Stimulated activated CD8-positive, alpha-beta memory T cell treated with anti-CD3 and anti-CD28 coated beads, Interleukin-2, amount 100 ng/mL, for 48 hours (primary cell): ENCODE measurements around the gene BPGM.
"Not testable (repeated sequence)": the region's sequence is repeated elsewhere in the genome, so short reads cannot be mapped to it uniquely, and the experiment has no call there.

Source experiments
- DNase-seq, 2 donors: peaks; one replicate each; pipeline ENCODE4 v3.0.0-alpha.2; 2020; ENCODE audit warnings: low read depth in 2 of 2

BPGM gene

DNA sequence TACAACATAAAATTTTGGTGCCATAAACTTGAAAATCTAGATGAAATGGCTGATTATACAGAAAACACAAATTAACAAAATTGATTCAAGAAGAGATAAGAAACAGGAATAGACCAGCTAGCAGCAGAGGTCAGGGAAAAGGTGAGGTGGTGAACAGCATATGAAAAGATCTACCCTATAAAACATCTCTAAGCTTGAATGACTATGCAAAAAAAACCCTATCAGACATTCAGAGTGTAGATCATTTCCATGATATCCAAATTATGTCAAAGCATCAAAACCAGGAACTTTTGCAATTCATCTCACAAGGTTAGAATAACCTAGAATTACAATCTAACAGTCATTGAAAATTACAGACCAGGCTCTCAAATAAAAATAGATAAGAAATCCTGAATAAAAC is 14.6 kb upstream of the BPGM start:
- DNase-seq = no peak

DNA sequence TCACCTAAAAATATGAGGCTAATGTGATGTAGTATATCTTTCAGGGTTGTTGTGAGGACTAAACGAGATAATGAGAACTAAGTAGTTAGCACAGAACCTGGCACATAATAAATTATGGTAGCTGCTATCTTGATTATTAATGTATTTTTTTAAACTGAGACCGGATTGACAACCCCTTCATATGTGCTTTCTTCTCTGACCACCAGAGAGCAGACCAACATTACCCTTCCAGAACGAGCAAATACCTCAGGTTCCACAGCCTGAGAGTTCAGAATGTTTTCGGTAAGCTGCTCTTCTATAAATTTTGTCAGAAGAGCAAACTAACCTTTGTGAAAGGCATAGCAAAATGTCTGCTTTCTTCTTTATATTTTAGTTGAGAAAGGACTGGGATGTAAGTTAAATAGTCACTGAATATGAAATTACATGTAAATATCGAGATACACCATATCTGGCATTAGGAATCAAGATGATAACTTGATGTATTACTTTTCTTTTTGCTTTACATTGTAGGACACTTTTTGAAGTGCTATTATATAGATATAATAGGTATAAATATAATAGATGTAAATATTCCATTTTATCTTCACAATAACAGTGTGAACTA is 13.6 kb upstream of the BPGM start:
- DNase-seq = no peak

DNA sequence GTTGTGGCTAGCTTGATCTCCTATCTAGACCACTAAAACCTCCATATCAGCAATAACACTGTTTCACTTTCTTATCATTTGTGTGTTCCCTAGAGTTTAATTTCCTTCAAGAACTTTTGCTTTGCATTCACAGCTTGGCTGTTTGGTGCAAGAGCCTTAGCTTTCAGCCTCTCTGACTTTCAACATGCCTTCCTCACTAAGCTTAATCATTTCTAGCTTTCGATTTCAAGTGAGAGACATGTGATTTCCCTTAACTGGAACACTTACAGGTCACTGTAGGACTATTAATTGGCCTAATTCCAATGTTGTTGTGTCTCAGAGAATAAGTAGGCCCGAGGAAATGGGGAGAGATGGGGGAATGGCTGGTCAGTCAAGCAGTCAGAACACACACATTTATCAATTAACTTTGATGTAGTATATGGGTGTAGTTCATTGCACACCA is 10.6 kb upstream of the BPGM start:
- no peak for DNase-seq

DNA sequence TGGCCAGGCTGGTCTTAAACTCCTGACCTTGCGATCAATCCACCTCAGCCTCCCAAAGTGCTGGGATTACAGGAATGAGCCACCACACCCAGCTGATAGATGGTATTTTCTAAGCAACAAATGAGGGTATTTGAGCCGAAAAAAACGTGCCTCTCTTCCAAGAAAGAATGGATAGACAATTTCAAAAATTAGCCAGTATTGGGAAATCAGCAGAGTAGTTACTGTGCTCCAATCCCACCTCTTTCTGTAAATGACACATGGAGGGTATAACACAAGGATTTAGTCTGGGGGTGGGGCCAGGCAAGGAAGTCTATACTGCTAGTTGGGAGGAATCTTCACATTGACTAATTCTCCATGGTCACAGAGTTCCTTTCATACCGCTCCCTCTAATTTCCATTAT is 9.2 kb upstream of the BPGM start:
- DNase-seq = no peak

DNA sequence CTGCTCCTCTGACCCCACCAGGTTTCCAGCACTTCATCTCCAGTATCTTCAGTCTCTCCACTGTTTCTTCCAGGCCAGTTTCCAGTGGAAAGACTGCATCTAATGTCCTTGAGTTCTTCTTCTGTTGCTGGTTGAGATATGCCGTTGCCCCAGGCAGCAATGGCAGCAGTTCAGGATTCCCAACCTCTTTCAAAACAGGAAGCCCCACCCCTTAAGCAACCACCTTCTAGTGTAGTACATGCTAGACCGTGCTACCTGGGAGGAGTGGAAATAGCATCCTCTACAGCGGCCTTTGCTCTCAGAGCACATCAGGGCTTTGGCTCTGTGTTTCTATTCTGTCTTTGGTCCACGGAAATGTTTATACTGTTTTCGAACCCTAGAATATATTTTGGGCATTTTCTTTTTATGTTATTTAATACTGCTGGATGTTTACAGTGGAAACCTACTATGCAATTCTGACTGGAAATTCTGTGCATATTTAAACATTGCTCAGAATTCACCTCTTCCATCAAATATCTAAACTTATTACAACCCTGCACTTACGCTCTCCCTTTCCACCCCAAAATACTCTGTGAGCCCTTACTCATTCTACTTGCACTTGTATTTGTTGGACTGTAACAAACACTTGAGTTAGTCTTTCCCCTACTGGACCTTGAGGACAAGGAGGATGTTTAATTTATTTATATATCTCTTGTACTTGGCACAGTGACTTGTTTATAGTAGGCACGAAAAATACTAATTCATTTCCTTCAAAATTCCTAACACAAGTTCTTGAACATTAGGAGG is 8.5 kb upstream of the BPGM start:
- DNase-seq = no peak

DNA sequence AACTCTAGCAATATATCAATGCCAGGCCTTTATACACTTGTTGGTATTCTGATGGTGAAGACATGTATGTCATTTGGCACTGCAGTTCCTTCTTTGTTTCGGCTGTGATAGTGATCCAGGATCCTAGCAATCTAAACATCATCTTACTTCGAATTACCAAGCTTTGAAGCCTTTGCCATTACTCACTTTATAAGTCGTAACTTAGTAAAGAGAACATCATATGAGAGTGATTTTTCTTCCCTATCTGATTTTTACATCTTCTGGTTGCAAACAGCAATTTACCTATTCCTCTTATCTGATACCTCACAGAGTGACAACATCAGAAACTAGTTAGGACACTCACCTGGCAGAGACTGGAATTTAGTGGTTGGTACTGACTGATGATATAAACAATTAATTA is 7.6 kb upstream of the BPGM start:
- no peak for DNase-seq

DNA sequence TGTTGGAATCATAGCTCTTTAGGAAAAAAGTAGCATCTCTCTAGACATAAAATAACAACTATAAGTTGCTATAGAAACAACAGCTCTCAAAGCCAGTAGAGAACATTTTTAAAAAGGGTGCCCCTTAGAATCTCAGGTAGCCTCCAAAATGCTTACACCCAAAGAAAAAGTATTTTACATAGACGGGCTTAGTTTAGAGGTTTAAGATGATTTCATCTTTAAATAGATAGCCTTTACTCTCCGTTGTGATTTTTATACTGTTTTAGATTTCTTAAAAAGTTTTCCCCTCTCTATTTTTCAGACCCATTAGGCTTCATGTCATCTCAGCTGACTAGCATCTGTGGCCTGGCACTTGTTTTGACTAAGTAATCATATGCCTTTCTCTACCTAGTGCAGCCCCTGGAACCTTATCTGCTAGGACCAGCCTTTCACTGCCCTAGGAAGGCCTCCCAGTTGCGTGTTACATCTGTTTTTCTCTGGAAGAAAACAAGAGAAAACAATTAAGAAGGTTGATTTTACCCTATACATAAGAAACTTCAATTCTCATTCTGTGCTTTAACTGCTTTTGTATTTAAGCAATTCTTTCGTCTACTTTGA is 6.9 kb upstream of the BPGM start:
- no peak for DNase-seq

DNA sequence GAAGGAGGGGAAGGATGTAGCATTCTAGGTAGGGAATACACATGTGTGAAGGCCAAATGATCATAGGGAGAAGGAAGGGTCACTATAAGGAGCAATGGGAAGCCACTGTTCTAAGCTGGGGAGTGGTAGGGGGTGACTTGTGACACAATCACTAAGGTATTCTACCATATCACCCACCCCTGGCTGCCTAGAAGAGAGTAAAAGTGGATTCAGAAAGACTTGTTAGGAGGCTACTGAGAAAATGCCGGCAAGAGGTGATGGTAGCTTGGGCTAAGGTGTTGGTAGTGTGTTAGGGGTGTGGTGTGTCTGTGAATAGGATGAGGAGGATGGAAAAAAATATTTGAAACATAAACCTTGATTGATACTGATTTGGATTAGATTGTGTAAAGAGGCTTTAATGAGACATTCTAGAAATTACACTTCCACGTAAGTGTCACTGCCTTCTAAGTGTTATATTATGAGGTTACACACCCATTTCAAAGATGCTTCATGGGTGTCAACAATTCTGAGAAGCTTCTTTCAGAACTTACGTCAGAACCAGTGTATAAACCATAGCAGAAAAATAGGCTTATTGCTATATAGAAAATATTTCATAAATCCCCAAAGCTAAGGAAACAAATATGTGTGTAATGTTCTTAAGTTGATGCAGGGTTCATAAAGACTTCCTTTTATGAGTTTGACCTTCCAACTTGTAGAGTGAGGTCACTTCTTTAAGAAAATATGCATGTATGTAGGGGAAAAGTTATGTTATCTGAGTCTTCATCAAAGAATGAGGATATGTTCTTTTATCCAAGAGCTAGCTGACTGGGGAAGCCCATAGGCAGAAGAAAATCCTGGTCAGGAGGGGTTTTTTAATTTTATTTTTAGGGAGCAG is 5.6 kb upstream of the BPGM start:
- no peak for DNase-seq

DNA sequence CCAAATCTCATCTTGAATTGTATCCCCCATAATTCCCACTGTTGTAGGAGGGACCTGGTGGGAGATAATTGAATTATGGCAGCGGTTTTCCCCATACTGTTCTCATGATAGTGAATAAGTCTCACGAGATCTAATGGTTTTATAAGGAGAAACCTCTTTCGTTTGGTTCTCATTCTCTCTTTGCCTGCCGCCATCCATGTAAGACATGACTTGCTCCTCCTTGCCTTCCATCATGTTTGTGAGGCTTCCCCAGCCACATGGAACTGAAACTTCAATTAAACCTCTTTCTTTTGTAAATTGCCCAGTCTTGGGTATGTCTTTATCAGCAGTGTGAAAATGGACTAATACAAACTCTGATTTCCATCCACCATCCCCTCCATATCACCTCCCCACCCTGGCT is 4.7 kb upstream of the BPGM start:
- not testable (repeated sequence) for DNase-seq

DNA sequence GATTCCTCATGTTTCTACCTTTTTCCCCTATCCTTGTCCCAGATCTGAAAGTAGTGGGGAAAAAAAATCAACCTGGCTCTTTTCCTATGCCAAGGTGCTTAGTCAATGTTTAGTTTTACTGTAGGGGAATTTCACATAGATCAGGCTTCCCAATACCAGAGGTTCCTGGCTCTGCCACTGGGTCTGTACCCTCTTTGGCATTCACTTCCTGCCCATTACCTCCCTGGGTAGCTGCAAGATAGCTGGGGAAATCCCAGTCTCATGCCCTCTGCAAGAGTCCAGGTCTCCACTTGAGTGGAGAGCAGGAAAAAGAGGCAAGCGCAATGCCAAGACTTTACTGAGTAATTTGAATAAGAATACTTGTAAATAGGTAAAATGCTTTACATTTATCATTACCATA is 3.5 kb upstream of the BPGM start:
- DNase-seq = no peak

DNA sequence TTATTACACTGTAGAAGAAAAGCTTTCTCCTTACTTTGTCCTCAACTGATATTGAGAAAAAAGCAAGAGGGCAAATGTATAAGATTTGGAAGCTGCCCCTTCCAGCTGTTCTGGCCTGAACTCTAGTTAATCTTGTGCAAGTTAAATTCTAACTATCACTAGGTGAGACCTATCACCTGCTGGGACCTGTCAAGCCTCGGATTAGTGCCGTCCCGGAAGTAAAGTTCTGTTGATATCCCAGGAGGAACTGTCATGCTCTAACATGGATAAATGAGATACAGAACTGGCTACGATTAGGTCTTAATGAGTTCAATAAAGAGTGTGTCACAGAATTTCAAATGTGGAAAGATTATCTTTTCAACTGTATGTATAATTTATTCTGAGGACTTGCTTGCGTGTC is 1.2 kb upstream of the BPGM start:
- no peak for DNase-seq

DNA sequence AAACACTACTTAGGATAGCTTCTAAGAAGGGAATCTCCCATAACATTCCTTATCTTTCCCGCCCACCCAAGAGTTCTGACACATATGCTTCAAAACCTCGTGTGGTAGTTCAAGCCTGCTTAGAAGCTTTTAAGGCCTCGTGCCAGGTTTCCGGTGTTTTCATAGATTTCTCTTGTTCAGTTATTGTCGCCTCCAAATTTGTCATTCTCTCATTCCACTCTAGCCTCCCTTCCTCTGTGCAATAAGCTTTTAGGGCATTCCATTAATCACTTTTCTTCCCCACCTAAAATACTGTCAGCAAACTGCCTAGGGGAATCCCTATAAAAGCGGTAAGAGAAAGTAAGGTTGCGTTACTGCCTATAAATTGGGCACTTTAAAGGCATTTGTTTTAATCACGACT is 718 bp upstream of the BPGM start:
- no peak for DNase-seq

DNA sequence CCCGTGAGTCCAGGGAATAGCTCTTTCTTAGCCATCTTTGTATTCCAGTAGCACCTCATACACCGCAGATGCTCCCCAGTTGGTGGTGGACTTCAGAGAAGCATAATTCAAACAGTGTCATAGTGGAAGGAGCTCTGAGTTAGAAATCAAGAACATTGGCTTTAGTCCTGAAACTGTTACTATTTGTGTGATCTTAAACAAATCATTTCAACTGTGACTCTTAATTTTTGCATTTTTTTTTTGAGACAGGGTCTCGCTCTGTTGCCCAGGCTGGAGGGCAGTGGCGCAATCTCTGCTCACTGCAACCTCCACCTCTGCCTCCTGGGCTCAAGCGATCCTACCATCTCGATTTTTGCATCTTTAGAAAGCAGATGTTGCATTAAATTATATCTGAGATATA is 1.8 kb downstream of the BPGM start:
- no peak for DNase-seq

DNA sequence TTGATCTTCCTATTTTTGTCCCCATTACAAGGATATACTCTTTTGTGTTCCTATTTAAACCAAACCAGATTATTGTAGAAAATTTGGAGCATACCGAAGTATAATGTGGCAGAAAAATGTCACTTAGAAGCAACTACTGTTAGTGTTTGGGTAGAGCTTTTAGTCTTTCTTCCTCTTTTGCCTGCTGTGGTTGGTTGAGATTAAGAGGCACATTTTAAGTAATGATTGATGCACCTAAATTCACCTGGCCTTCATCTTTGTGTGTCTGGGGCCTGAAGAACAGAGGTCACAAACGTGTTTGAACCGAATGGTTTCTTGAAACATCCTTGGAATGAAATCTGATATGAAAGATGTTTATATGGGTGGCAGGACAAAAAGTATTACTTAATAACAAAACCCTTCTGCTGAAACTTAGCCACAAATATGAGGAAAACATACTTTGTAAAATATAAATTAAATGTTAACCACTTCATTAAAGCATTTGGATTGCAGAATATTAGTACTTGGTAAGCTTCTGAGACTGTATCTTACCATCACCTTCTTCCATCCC is 2.6 kb downstream of the BPGM start:
- no peak for DNase-seq

DNA sequence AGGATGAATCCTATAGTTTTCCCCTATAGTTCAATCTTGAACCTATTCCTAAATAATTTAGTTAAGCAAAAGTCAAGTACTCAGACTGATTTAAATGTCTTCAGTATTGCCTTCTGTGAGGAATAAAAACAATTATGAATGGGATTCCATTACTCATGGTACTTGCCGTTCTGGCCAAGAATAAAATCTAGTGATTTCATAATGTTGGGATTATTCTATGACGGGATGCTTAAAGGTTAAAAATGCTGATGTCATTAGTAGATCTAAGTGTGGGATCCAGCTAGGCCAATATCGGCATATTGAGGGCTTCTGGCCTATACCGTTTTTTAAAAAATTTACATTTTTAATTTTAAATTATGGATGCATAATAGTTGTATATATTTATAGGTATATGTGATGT is 5.3 kb downstream of the BPGM start:
- no peak for DNase-seq

DNA sequence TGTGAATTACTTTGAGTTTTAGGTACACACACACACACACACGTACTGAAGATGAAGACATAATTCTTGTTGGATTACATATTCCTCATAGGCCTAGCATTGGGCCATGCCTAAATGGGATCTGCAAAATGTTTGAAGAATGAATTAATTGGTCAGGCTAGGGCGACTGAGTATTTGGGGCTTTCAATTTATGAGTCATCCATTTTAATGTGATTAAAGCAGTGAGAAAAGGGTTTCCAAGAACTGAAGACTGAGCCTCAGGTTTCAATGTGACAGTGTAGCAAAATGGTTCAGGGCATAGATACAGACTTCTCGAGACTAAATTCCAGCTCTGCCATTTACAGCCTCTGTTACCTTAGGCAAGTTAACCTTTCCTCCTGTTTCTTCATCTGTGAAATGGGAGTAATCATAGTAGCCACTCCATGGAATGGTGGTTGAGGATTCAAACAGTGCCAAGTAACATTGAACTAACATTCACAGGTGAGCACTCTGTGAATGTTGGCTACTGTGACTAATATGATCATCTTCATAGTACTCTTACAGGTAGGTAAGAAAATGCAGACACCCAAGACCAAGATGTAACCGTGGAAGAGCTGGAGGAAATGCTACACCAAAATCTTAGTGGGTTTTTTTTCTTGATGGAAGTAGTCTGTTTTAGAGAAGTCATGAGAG is 7.6 kb downstream of the BPGM start:
- DNase-seq = no peak

DNA sequence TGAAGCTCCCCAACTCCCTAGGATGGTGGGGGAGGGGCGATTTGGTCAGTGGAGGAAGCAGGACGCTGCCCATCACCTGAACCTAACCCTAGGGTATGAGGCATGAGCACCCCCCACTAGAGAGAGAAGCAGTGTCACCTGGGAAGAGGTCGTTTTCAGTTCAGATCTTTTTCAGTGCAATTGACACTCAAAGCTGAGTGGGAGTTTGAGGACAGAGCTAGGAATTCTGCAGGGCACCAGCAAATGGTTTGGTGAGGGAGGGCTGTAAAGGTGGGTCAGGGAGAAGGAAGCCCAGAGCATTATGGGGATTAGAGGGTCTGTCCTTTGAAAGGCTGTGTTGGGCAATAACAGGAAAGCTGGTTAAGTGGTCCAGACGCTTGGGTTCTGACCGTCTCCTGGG is 10.9 kb downstream of the BPGM start:
- no peak for DNase-seq

DNA sequence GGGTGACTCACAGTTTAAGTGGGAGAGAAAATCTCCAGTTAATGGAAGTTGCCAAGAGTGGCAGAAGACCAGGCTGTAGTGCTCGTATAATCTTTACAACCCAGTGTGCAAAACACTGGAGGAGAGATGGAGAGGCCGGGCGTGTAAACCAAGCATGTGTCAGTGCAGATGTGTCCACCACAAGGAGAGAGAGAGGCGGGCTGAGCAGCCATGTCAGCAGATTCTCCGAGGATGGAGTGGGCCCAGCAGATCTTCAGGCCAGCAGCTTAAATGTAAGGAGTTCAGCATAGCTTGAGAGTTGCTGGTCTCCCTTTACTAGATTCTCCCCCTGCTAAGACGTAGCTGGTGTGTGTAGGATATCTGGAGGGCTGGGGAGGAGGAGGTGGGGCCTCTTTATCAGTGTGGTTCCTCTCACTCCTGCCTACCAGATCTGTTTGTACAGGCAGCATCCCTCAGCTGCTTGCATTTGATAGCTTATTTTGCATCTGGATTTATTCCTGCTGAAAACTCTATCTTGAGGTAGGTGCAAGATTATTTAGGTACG is 13.7 kb downstream of the BPGM start:
- DNase-seq = no peak

DNA sequence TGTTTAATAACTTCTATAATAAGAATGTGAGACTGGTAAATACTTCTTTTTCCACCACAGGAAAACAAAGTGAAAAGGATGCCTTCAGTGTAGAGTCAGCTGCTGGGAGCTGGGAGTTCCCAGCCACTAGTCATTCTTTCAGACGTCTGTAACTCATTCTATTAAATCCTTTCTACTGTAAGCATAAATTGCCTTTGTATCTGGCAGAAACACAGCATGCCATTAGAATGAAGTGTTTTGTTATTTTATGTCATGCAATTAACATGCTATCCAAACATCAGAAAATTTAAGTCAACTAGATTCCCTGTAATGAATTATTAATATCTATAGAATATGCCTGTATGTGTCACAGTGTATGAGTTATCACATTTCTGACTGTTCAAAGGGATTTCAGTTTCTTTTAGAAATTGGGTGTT is 14.3 kb downstream of the BPGM start:
- DNase-seq = no peak

DNA sequence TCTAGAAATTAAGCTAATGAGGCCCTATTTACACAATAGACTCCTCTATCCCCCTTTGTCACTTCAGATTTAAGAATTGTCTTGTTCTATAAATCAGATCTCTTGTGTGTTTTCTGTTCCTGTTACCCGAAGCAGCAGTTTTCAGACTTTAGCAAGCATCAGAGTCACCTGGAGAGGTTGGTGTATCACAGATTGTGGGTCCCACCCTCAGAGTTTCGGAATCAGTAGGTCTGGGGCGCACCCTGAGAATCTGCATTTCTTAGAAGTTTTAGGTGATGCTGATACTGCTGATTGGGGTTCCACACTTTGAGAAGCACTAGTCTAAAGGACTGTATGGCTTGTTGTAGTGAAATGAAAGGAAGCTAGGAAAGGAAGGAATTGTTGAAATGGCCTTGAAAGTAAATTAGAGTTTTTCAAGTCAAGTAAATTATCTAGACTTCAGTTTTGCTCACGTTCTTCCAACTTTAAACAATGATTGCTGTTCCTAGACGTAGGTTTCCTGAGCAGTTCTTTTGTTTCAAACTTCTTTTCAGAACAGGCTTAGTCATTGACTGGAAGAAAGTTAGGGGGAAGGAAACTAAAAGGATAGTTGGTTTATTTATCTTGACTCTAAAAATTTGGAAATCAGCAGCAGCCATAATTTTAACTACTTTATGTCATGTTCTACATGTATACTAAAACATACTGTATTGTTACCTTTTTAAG is 15.7 kb downstream of the BPGM start:
- DNase-seq = no peak

DNA sequence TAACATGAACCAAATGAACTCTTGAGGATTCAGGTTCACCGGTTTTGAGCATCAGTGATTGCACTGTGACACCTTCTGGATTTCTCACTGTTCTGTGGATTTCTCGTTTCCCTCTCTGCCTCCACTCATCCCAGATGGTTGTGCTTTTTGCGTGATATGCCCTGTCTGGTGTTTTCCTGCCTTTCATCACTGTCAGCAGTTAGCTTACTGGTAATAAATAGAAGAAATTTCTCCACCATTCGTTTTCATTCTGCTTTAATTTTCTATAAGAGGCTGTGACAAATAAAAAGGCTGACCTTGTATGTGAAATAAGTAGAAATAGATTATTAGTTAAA is 16.2 kb downstream of the BPGM start:
- no peak for DNase-seq
